HG03280 (cell line): ENCODE measurements around the gene TTLL5.

Experiments
- ATAC-seq: cut with Tn5 transposase; IDR thresholded peaks from one replicate; pipeline ENCODE4 v1.9.1; 2021; ENCODE audit warnings: mild to moderate bottlenecking, moderate library complexity; ENCODE audit not compliant: unreplicated experiment

TTLL5 gene

GRCh38 chr14:75700295-75700694, 39.2 kb downstream of the TTLL5 start:
- no peak for ATAC-seq

- no peak for ATAC-seq
Measured at GRCh38 chr14:75702122-75702521, 41.1 kb downstream of the TTLL5 start.

GRCh38 chr14:75702616-75703261, 41.7 kb downstream of the TTLL5 start:
- ATAC-seq = no peak

GRCh38 chr14:75703467-75703866, 42.4 kb downstream of the TTLL5 start:
- no peak for ATAC-seq

GRCh38 chr14:75705014-75705413, 44.0 kb downstream of the TTLL5 start:
- ATAC-seq = no peak

GRCh38 chr14:75709207-75709812, 48.3 kb downstream of the TTLL5 start:
- ATAC-seq = peak; percentile 60

GRCh38 chr14:75711105-75711795, 50.2 kb downstream of the TTLL5 start:
- ATAC-seq = no peak

GRCh38 chr14:75711796-75712211, 50.8 kb downstream of the TTLL5 start:
- ATAC-seq = no peak

GRCh38 chr14:75714991-75715390, 53.9 kb downstream of the TTLL5 start:
- no peak for ATAC-seq

- ATAC-seq = no peak
Measured at GRCh38 chr14:75715926-75716780, 55.1 kb downstream of the TTLL5 start.

GRCh38 chr14:75717729-75718128, 56.7 kb downstream of the TTLL5 start:
- ATAC-seq = no peak

- ATAC-seq = no peak
Measured at GRCh38 chr14:75718199-75718598, 57.2 kb downstream of the TTLL5 start.

GRCh38 chr14:75720116-75720515, 59.1 kb downstream of the TTLL5 start:
- ATAC-seq = no peak

GRCh38 chr14:75720842-75721498, 59.9 kb downstream of the TTLL5 start:
- ATAC-seq = no peak

GRCh38 chr14:75723716-75724115, 62.7 kb downstream of the TTLL5 start:
- no peak for ATAC-seq

- ATAC-seq = no peak
Measured at GRCh38 chr14:75724414-75725204, 63.6 kb downstream of the TTLL5 start.

GRCh38 chr14:75725481-75725880, 64.4 kb downstream of the TTLL5 start:
- no peak for ATAC-seq

GRCh38 chr14:75726321-75726720, 65.3 kb downstream of the TTLL5 start:
- ATAC-seq = no peak

- ATAC-seq = no peak
Measured at GRCh38 chr14:75727124-75727523, 66.1 kb downstream of the TTLL5 start.

GRCh38 chr14:75732888-75733287, 71.8 kb downstream of the TTLL5 start:
- ATAC-seq = no peak
